ENCODE data around the gene FNDC3B.
"Not testable (repeated sequence)": the region's sequence is repeated elsewhere in the genome, so short reads cannot be mapped to it uniquely, and the experiment has no call there.

FNDC3B gene

DNA sequence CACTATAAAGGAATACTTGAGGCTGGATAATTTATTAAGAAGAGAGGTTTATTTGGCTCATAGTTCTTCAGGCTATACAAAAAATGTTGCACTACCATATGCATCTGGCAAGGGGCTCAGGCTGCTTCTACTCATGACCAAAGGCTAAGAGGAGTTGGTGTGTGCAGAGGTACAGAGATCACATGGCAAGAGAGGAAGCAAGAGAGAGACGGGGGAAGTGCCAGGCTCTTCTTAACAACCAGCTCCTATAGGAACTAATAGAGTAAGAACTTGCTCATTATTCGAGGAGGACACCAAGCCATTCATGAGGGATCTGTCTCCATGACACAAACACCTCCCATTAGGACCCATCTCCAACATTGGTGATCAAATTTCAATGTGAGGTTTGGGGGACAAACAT is 6.0 kb upstream of the FNDC3B start:
- no peak for FAIRE-seq

- no peak for FAIRE-seq
These were observed 4.3 kb upstream of the FNDC3B start for GRCh38 chr3:172034786-172035685.

DNA sequence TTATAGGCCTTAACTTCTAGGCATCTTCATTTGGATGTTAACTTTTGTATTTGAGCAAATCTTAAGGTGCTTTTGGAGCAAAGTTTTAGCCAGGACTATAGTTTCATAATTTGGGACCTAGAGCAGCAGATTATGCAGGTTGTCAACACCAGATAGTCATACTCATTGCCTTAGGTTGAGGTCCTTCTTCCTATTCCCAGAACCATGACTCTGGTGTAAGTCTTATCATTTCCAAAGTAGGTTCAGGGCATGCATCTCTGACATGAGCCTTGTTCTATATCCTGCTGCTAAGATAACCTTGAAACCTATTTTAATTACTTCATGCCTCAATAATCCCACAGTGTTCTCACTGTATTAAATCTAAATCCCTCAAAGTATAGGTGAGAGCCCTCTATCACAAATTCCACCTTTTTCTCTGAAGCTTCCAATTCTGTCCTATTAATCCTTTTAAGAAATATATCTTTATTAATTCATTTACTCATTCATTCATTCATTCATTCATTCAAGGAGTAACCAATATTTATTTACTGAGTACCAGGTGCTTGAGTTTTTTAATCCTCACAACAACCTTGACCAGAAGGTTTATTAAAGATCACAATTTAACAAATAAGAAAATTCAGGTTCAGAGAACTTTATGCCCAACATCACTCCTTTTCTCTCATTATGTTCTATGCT is 2.7 kb upstream of the FNDC3B start:
- no peak for FAIRE-seq

GRCh38 chr3:172038798-172039435 is 461 bp upstream of the FNDC3B start:
- no peak for FAIRE-seq

- FAIRE-seq: no peak
These were observed 951 bp downstream of the FNDC3B start for GRCh38 chr3:172040078-172040980.

- FAIRE-seq: no peak
These were observed 1.9 kb downstream of the FNDC3B start for GRCh38 chr3:172040981-172041963.

DNA sequence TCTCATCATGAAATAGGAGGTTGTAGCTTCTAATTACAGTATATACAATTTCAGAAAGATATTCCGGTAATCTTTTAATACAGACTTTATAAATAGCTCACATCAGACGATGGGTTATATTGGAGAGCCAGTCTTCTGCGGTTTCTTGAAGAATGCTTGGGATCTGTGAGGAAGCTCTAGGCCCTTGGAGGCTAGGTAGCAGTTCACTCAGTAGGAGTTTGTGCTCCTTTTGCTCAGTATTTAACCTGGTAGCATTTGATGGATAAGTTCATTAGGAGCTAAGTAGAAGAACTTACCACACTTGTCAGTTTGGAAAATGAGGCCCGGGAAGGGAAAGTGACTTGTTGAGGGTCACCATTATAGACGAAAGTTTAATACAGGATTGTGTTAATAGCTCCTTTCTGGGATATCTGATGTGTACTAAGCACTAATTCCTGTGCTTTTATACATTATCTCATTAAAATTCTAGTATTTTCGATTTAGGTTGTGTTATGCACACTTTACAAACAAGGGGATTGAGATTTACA is 2.8 kb downstream of the FNDC3B start:
- no peak for FAIRE-seq

DNA sequence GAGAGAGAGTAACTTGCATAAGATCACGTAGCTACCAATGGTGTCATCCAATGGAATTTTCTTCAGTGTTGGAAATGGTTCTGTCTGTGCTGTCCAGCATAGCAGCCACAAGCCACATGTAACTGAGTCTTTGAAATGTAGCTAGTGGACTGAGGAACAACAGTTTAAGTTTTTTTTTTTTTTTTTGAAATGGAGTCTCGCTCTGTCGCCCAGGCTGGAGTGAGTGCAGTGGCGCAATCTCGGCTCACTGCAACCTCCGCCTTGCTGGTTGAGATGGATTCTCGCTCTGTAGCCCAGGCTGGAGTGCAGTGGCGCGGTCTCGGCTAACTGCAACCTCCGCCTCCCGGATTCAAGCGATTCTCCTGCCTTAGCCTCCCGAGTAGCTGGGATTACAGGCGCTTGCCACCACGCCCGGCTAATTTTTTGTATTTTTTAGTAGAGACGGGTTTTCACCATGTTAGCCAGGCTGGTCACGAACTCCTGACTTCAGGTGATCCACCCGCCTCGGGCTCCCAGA is 3.3 kb downstream of the FNDC3B start:
- not testable (repeated sequence) for FAIRE-seq

GRCh38 chr3:172043233-172043632 is 3.9 kb downstream of the FNDC3B start:
- FAIRE-seq: no peak

DNA sequence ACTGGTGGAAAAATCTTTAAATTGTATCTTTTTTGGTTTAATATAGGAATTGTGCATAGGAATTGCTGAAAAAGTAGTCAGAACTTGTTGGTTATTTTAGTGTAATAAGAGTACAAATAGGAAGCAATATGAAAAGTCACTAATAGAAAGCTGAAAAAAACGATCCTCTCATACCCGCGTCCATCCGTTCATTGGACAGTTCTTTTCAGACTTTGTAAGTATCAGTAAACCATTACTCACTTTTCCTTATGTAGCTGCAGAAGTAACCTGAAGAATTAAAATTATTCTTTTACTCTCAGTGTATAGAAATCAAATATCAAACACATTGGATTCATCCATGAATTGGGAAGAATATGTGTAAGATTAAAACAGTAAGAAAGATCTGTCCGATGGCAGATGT is 4.4 kb downstream of the FNDC3B start:
- FAIRE-seq: no peak

- FAIRE-seq: no peak
These were observed 5.6 kb downstream of the FNDC3B start for GRCh38 chr3:172044833-172045585.

DNA sequence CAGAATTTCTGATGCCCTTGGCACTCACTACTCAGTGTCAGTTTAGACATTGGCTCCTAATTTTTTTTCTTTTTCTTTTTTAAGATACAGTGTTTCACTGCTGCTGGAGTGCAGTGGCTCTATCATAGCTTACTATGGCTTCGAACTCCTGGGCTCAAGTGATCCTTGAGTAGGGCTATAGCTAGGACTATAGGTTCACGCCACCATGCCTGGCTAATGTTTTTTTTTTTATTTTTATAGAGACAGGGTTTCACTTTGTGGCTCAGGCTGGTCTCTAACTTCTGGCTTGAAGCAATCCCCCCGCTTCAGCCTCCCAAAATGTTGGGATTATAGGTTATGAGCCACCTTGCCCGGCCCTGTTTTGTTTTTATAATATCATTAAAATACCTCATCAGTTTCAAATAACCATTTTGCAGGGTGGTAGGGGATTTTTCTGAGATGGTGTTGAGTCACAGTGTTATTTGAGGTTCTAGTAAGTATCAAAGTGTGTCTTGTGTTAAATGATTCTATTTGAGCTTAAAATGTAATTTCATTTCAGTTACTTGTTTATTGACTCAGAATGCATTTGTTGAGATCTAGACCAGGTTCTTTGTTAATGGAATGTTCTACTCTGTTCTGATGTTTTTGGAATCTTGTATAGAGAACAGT is 7.0 kb downstream of the FNDC3B start:
- no peak for FAIRE-seq

GRCh38 chr3:172047567-172048115 is 8.3 kb downstream of the FNDC3B start:
- FAIRE-seq: no peak

GRCh38 chr3:172048599-172048998 is 9.2 kb downstream of the FNDC3B start:
- FAIRE-seq: no peak

DNA sequence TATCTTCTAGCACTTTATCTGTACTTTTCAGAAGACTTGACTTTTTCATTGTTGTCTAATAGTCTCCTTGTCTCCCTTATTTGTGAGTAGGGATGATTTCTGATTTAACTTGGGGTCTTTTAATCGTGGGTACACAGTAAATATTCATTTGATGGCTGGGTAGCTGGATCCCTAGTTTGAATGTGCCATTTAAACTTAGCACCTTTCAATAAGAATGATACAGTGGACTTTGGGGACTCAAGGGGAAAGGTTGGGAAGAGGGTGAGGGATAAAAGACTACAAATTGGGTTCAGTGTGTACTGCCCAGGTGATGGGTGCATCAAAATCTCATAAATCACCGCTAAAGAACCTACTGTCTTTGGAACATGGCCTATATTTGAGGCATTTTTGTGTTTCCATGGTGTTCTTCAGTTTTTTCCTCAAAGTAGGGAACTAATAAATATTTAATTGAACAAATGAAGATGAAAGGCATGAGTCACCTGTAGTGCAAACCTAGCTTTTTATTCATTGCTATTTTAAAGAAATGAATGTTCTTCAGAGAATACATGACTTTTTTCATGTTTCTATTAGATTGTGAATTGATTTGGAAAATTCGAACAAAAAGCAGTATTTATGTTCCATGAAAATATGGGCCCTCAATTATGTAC is 12.1 kb downstream of the FNDC3B start:
- FAIRE-seq: no peak

GRCh38 chr3:172051957-172052354 is 12.6 kb downstream of the FNDC3B start:
- no peak for FAIRE-seq

GRCh38 chr3:172052405-172052804 is 13.0 kb downstream of the FNDC3B start:
- FAIRE-seq: no peak

DNA sequence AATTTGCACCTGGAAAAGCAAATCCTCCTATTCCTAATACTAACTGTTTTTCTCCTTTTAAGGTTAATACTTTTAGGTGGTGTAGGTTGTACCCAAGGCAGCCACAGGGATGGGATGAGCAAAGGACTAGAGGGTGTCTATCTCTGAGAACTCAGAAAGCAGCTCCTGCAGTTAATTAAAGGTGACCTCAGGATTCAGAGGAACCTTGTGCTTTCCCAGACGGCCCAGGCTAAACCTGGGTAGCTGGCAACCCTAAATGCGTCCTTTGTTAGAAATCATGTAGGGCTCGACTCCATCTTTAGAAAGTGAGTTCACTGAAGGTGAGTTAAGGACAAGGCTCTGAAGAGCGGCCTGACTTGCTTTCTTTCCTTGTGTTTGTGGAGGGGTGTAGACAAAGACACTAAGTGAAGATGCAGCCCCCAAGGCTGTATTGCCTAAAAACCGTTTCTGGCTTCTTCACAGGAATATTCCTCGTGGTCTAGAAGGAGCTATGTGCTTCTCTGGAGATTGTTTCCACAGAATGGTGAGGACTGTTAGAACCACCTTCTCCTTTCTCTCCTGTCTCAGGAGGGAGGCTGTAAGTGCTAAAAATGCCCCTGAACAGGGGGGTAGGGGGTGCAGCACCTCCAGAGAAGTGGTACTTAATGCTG is 14.9 kb downstream of the FNDC3B start:
- FAIRE-seq: no peak

All from endometrium (tissue), 2 donors.